Activated CD8-positive, alpha-beta T cell treated with anti-CD3 and anti-CD28 coated beads for 36 hours (primary cell): ENCODE data around the gene VCPKMT. TPM values are rescaled to one million over a fixed set of nuclear protein-coding genes. Genes with fewer than 3 reads are reported as not detected.
A peak's percentile ranks its signal among the peaks of the same experiment; 100 is the strongest.

Experiments used
- ATAC-seq: fragments of 200-7000 bp; cut with Tn5 transposase; one replicate; pipeline ENCODE4 v1.10.0; 2021; ENCODE audit warnings: mild to moderate bottlenecking, moderate library complexity
- CTCF ChIA-PET: fragments of 350-600 bp; sonication (Branson Sonifier 250); formaldehyde crosslinking; loops from one replicate; lab custom pipeline; 2021; ENCODE audit warnings: antibody characterized with exemption; lab: Charles Lee
- POLR2A ChIA-PET: fragments of 350-600 bp; sonication (Branson Sonifier 250); formaldehyde crosslinking; loops from one replicate; lab custom pipeline; 2021; ENCODE audit warnings: antibody characterized with exemption; lab: Charles Lee
- DNase-seq: peaks from one replicate; pipeline ENCODE4 v3.0.0-alpha.2; 2020
- H3K27ac Mint-ChIP-seq: one replicate; pipeline ENCODE4 v1.8.0; 2021; ENCODE audit warnings: mild to moderate bottlenecking, mixed read lengths
- H3K27me3 Mint-ChIP-seq: one replicate; pipeline ENCODE4 v1.8.0; 2021; ENCODE audit warnings: mixed read lengths
- H3K36me3 Mint-ChIP-seq: one replicate; pipeline ENCODE4 v1.8.0; 2021; ENCODE audit warnings: low read depth, mixed read lengths
- H3K4me1 Mint-ChIP-seq: one replicate; pipeline ENCODE4 v1.8.0; 2021; ENCODE audit warnings: low read depth, mixed read lengths
- H3K4me3 Mint-ChIP-seq: one replicate; pipeline ENCODE4 v1.8.0; 2021; ENCODE audit warnings: mild to moderate bottlenecking, moderate library complexity, mixed read lengths
- H3K9me3 Mint-ChIP-seq: one replicate; pipeline ENCODE4 v1.8.0; 2021; ENCODE audit warnings: mixed read lengths
- intact Hi-C: fragments of 100-400 bp; cut with micrococcal nuclease; formaldehyde crosslinking; loops from one replicate; pipeline ENCODE4 v1.10.0; 2022
- total RNA-seq, 2 experiments: library from RNA; stranded (reverse); gene quantifications; one replicate each; pipeline ENCODE4 v1.2.3, GENCODE V29; 2021
- TF ChIP-seq, protein P1 (sequence below): fragments of 200-600 bp; IDR thresholded peaks from one replicate; pipeline ENCODE4 v1.8.0; 2022; ENCODE audit warnings: antibody characterized with exemption, mild to moderate bottlenecking

VCPKMT gene
- total RNA-seq, 2 experiments from 2014 or later, result 11.4 to 11.6 TPM

DNA sequence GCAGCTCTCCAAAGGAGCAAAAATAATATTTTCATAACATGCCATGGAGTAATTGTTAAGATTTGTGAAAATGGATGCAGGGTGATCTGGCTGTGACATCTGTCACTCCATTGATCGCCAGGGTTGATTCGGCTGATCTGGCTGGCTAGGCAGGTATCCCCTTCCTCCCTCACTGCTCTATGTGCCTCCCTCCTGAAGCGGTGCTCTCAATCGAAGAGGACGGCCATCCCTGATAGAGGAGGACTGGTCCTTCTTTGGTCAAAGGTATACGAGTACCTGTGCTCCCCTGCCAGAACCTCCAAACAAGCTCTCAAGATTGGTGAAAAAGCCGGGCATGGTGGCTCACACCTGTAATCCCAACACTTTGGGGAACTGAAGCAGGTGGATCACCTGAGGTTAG, 47.9 kb downstream of the VCPKMT start:
- peaks cover 15% of the 10 kb centered on the region for H3K36me3 Mint-ChIP-seq
- H3K9me3 Mint-ChIP-seq, result no peaks in the 10 kb centered on the region
- no peak for DNase-seq
- POLR2A ChIA-PET, result interaction anchor here (1.0 to 6.6 kb wide), 6 partner anchors 12 to 42 kb away, joined by 3 to 39 read pairs (median 4); no protein-coding TSS in a partner anchor
- TF ChIP-seq, protein P1, sequence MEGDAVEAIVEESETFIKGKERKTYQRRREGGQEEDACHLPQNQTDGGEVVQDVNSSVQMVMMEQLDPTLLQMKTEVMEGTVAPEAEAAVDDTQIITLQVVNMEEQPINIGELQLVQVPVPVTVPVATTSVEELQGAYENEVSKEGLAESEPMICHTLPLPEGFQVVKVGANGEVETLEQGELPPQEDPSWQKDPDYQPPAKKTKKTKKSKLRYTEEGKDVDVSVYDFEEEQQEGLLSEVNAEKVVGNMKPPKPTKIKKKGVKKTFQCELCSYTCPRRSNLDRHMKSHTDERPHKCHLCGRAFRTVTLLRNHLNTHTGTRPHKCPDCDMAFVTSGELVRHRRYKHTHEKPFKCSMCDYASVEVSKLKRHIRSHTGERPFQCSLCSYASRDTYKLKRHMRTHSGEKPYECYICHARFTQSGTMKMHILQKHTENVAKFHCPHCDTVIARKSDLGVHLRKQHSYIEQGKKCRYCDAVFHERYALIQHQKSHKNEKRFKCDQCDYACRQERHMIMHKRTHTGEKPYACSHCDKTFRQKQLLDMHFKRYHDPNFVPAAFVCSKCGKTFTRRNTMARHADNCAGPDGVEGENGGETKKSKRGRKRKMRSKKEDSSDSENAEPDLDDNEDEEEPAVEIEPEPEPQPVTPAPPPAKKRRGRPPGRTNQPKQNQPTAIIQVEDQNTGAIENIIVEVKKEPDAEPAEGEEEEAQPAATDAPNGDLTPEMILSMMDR, result no peak
- peaks cover 73% of the 10 kb centered on the region for H3K4me1 Mint-ChIP-seq
- no peaks in the 10 kb centered on the region for H3K27me3 Mint-ChIP-seq
- H3K4me3 Mint-ChIP-seq, result no peak overlapping the region
- CTCF ChIA-PET, result interaction anchor here (0.8 to 1.6 kb wide), 4 partner anchors 18 to 206 kb away, joined by 3 to 4 read pairs (median 3); no protein-coding TSS in a partner anchor
- intact Hi-C loops, result loop anchor here (5.0 kb wide), 1 partner anchor 171 kb away; no protein-coding TSS in a partner anchor
- no peak overlapping the region for H3K27ac Mint-ChIP-seq
- ATAC-seq, result no peak

DNA sequence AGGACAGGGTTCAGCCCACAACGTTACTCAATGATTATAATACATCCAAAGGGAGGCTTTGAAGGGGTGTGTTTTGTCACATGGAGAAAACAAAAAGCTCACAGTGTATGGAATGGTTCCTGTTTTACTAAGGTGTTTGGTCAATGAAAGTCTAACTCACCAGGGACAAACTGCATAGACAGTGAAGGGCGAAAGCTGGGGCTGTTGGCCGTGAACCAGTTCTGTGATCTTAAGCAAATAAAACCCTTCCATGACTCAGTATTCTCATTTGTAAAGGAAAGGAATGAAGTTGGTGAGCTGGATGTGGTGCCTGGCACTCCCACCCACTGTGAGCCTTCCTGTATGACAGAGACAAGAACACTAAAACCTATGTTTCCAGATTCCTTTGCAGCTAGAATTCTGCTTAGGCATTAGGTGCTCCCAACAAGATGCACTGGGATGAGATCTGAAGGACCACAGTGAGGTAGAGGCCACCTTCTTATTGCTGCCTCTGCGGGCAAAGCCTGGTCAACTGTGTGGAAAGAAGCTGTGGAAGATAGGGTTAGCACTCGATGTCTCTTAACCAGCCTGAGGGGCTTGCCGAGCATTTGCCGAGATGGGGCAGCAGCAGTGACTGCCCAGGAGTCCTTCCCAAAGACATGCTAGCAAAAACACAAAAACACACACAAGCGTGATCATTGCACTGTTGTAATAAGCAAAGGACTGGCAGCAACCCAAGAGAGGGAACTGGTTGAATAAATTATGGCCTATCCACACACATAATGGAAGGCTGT, 48.5 kb downstream of the VCPKMT start:
- TF ChIP-seq, protein P1, result no peak
- DNase-seq (no peak), ATAC-seq (no peak)
- Mint-ChIP-seq H3K4me3 (no peak overlapping the region), H3K9me3 (no peaks in the 10 kb centered on the region), H3K27me3 (no peaks in the 10 kb centered on the region), H3K36me3 (peaks cover 12% of the 10 kb centered on the region), H3K4me1 (peaks cover 75% of the 10 kb centered on the region), H3K27ac (peak overlapping the region; percentile 16)
- intact Hi-C loops, result loop anchor here (5.0 kb wide), 1 partner anchor 171 kb away; no protein-coding TSS in a partner anchor
- ChIA-PET POLR2A (interaction anchor here (1.0 to 6.6 kb wide), 5 partner anchors 13 to 41 kb away, joined by 3 to 39 read pairs (median 4); no protein-coding TSS in a partner anchor), CTCF (interaction anchor here (0.8 to 1.6 kb wide), 5 partner anchors 14 to 206 kb away, joined by 3 to 8 read pairs (median 4); no protein-coding TSS in a partner anchor)

DNA sequence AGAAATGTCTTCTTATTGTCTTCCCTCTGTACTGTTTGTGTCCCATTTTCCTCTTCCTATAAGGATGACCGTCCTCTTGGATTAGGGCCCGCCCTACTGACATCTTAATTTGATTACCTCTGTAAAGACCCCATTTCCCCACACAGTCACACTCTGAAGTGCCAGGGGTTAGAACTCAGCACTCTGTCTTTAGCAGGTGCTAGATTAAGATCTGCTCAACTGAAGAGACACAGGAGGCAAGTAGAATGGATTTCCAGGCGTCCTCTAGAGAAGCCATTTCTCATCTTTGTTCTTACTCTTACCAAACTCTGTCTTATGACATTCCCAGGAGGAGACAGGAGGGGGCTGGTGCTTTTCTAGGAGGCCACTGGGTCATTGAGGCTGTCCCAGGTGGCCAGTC, 50.8 kb downstream of the VCPKMT start:
- ChIA-PET POLR2A (no interaction called here), CTCF (no interaction called here)
- DNase-seq, result no peak
- intact Hi-C loops, result loop anchor here (5.0 kb wide), 1 partner anchor 168 kb away; no protein-coding TSS in a partner anchor
- TF ChIP-seq, protein P1, result no peak
- Mint-ChIP-seq H3K36me3 (peaks cover 18% of the 10 kb centered on the region), H3K4me1 (peaks cover 78% of the 10 kb centered on the region), H3K27ac (peak overlapping the region; percentile 97), H3K4me3 (peak overlapping the region; percentile 26), H3K9me3 (no peaks in the 10 kb centered on the region), H3K27me3 (no peaks in the 10 kb centered on the region)
- no peak for ATAC-seq

DNA sequence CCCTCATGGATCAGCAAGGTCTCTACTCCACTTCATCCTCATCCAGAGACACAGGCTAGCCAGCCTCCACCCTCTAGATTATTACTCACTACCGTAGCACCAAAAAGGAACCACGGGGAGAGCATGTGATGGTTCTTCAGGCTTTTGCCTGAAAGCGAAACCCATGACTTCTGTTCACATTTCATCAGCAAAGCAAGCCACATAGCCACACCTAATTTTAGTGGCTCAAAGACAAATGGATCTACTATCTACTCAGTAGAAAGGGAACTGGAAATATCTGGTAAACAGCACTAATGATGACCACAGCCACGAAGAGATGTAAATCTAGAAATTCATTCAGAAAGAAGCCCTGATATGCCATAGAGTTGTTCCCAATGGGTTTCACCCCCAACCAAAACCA, 51.4 kb downstream of the VCPKMT start:
- intact Hi-C loops, result loop anchor here (5.0 kb wide), 1 partner anchor 168 kb away; no protein-coding TSS in a partner anchor
- ChIA-PET CTCF (interaction anchor here (0.9 to 6.4 kb wide), 6 partner anchors 17 to 201 kb away, joined by 3 to 63 read pairs (median 4); no protein-coding TSS in a partner anchor), POLR2A (interaction anchor here (1.0 to 5.8 kb wide), 6 partner anchors 18 to 172 kb away, joined by 4 to 78 read pairs (median 24); partner anchors contain the start of gene ARF6)
- Mint-ChIP-seq H3K27me3 (no peaks in the 10 kb centered on the region), H3K4me3 (peak overlapping the region; percentile 26), H3K4me1 (peaks cover 77% of the 10 kb centered on the region), H3K27ac (peak overlapping the region; percentile 97), H3K9me3 (no peaks in the 10 kb centered on the region), H3K36me3 (peaks cover 19% of the 10 kb centered on the region)
- peak; percentile 65 for ATAC-seq
- TF ChIP-seq, protein P1, result no peak
- peak; percentile 85 for DNase-seq
